Non-pigmented ciliary epithelial cell (primary cell): ENCODE results near the gene GADD45G.

ENCODE experiments used
- DNase-seq: peaks from one replicate; pipeline ENCODE4 v3.0.0-alpha.2; 2010; ENCODE audit warnings: low read depth

Gene GADD45G

DNA sequence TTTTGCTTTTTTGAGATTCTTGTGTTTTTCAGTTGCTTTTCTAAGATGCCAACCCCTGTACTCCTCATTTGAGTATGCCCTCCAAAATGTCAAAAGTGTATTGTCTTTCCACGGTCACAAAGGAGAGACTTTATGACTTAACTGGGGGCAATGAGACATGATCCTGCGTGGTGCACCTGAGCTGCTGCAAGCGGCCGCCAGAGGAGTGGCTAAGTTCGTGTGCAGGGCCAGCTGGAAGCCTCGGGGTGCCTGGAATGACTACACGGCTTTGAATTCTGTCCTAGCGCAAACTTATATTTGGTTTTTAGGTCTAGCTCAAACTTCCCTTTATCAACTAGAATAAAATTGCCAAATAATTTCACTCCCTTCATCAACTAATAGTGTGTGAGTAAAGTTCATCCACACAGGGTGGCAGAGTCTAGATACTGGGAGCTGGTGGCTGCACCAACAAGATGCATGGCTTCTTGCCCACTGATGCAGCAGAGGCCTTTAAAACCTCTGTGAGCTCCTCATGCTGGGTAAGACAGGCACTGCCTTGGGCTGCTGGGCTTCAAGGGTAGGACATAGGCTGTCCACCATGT lies 4.7 kb downstream of the GADD45G start:
- no peak for DNase-seq

- DNase-seq: no peak
Observed at GRCh38 chr9:89610391-89610925, 5.6 kb downstream of the GADD45G start.

DNA sequence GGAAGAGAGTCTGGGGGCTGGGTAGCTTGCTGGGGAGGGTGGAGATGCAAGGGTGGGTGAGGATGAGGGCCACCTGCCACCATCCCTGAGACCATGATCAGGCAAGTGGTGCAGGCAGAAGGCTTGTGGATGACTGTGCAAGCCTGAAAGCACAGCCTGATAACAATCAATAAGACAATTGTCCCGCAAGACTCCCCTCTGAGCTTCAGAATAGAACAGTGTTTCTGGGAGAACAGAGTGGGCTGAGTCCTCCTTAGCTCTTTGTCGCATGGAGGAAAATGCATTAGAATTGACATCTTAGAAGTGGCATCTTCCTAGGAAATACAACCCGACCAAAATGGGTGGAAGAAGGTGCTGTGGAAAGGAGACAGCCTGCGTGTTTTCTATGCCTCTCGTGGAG lies 6.6 kb downstream of the GADD45G start:
- DNase-seq: no peak

- DNase-seq: no peak
Observed at GRCh38 chr9:89612566-89613278, 7.9 kb downstream of the GADD45G start.

- DNase-seq: no peak
Observed at GRCh38 chr9:89613912-89614892, 9.4 kb downstream of the GADD45G start.

- DNase-seq: no peak
Observed at GRCh38 chr9:89615661-89616060, 10.8 kb downstream of the GADD45G start.

DNA sequence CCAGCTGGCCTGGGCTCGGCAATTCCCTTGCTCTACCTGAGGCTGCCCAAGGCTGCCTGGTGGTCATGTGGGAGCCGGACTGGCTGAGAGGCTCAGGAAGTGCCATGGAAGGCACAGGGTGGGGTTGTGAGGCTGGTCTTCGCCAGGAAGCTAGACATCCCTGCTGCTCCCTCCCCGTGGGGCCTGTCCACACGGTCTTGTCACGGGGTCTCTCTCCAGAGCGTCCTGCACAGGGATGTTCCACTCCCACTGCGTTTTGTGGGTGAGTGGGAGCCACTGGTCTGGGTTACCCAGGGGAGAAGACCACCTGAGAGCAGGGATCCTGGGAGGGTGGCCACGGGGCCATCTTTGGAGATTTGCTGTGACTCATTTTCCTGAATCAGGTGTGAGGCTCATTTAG lies 11.6 kb downstream of the GADD45G start:
- no peak for DNase-seq

- DNase-seq: no peak
Observed at GRCh38 chr9:89617978-89618377, 13.2 kb downstream of the GADD45G start.

DNA sequence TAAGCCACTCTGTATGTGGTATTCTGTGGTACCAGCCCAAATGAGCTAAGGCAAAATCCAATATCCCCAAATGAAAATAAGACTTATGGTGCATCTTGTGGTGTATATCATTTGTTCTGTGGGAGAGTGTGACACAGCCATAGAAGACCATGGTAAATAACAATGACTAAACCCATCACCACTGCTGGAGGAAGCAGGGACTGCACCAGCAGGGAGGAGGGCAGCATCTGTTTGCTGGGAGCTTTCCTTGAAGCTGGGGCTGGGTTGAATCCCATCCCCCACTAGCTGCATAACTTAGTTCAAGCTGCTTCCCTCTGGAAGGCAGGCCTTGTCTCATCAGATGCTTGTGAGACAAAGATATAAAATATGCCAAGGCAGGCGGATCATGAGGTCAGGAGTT lies 14.2 kb downstream of the GADD45G start:
- no peak for DNase-seq

GRCh38 chr9:89619424-89620138 lies 14.8 kb downstream of the GADD45G start:
- DNase-seq: no peak

- no peak for DNase-seq
Observed at GRCh38 chr9:89621031-89621430, 16.2 kb downstream of the GADD45G start.

DNA sequence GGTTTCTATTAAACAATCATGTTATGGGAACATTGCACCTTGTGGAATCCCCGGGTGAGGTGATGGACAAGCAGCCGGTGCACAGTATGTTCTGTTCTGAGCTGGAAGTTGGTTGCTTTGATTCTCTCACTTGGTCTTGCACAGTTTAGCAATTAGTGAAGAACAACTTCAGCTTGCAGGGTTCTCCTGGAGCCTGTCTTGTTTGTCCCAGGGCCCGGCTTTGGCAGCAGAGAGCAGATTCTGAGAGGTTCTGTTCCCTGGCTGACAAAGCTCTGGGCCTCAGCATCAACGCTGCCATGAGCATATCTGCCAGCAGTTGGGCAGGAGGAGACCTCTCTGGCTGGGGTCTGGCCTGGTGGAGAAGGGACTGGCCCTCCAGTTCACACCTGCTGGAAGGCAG lies 16.9 kb downstream of the GADD45G start:
- no peak for DNase-seq

- no peak for DNase-seq
Observed at GRCh38 chr9:89622933-89623861, 18.4 kb downstream of the GADD45G start.

DNA sequence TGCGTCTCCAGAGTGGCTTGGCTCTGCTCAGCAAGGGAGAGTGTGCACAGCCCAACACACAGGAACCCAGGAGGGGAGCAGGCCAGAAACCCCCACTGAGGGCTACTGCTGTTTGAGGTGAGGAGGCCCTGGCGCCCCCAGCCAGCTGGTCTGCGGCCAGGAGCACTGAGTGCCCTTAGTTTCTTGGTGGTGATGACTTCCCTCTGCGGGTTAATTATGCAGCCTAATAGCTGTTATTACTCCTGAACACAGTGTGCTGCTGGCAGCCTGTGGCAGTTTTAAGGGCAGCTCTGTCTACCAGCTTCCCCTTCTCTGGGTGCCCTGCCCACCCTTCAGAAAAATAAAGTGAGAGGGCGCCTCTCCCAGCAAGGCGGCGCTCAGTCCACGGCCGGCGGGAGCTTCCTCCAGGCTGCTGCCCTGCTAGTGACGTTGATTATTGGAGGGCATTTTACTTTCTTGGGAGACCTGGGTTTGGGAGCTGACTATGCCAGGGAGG lies 19.2 kb downstream of the GADD45G start:
- no peak for DNase-seq

DNA sequence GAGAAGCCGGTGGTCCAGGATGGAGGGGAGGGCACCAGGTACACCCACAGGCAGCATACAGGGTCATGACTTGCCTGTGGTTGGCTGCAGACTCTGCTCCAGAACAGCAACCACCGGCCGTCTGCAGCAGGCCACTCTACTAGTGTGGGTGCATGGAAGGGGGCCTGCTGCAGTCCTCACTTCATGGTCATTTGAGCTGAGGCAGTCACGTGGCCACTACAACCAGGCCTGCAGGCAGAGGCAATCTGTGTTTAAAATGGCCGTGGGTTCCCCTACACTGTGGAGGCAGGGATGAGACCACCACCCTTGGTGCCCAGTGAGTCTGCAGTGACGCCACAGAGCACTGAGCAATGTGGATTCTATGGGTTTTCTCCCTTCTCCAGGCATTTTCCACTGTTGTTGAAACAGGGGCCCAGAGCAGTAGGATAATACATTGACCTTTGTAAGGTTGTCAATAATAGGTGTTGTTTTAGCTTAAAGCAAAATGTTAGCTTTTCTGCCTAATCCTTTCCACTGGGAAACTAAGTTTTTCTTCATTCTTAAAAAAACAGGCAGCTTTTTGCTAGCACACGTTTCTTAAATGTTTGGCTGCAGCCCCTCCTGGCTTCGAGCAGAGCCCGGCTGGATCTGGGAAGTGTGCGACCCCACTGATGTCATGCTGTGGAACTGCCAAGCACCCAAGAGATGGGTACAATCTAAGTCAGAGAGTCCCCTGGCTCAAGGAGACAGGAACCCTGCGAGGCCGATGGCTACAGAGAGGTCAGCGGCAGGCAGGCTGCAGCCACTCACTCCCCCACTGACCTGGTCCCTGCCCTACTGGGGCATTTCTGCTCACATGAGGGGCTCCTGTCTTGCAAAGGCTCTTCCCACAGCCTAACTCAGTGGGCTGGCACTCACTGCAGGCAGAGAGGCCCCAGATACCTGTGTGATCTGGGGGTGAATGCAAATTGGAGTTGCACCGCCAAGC lies 21.2 kb downstream of the GADD45G start:
- no peak for DNase-seq

- no peak for DNase-seq
Observed at GRCh38 chr9:89626741-89627265, 22.0 kb downstream of the GADD45G start.

GRCh38 chr9:89628601-89629000 lies 23.8 kb downstream of the GADD45G start:
- no peak for DNase-seq

- no peak for DNase-seq
Observed at GRCh38 chr9:89629081-89629976, 24.5 kb downstream of the GADD45G start.
